Astrocyte (in vitro differentiated cells and primary cell): Measurements from ENCODE around the gene SPNS2. TPM values are rescaled to one million over a fixed set of nuclear protein-coding genes. Genes with fewer than 3 reads are reported as not detected.

ENCODE experiments used
- DNase-seq: peaks from one replicate; pipeline ENCODE4 v3.0.0-alpha.2; 2010; ENCODE audit warnings: low read depth
- FAIRE-seq: peaks from 2 replicates; lab custom pipeline; 2011; peaks lifted over from hg19 to GRCh38; lab: Jason Lieb, UNC
- H2AFZ ChIP-seq: 2 replicates; pipeline ENCODE4 v1.6.0; 2012; ENCODE audit warnings: low read depth, low read length, inconsistent platforms
- H3K27ac ChIP-seq: 2 replicates; pipeline ENCODE4 v1.5.1; 2011; ENCODE audit warnings: low read depth, low read length, inconsistent platforms
- H3K27me3 ChIP-seq: 2 replicates; pipeline ENCODE4 v1.6.0; 2011; ENCODE audit warnings: low read length, inconsistent platforms; ENCODE audit not compliant: insufficient read depth
- H3K36me3 ChIP-seq: 2 replicates; pipeline ENCODE4 v1.5.1; 2011; ENCODE audit warnings: low read length, inconsistent platforms; ENCODE audit not compliant: insufficient read depth
- H3K4me1 ChIP-seq: 2 replicates; pipeline ENCODE4 v1.5.1; 2011; ENCODE audit warnings: low read length, inconsistent platforms; ENCODE audit not compliant: insufficient read depth
- H3K4me2 ChIP-seq: 2 replicates; pipeline ENCODE4 v1.6.0; 2012; ENCODE audit warnings: low read length, inconsistent platforms
- H3K4me3 ChIP-seq: 2 replicates; pipeline ENCODE4 v1.5.1; 2011; ENCODE audit warnings: low read depth, mild to moderate bottlenecking, low read length, inconsistent platforms; ENCODE audit not compliant: insufficient read depth
- H3K79me2 ChIP-seq: 2 replicates; pipeline ENCODE4 v1.6.0; 2012; ENCODE audit warnings: mild to moderate bottlenecking, low read length, inconsistent platforms; ENCODE audit not compliant: insufficient read depth
- H3K9ac ChIP-seq: 2 replicates; pipeline ENCODE4 v1.6.0; 2012; ENCODE audit warnings: mild to moderate bottlenecking, low read length, inconsistent platforms
- H3K9me3 ChIP-seq: 2 replicates; pipeline ENCODE4 v1.5.1; 2012; ENCODE audit warnings: low read depth, mild to moderate bottlenecking, low read length, inconsistent platforms; ENCODE audit not compliant: insufficient read depth
- H4K20me1 ChIP-seq: 2 replicates; pipeline ENCODE4 v1.6.0; 2012; ENCODE audit warnings: low read length, inconsistent platforms; ENCODE audit not compliant: insufficient read depth
- H3K27ac Mint-ChIP-seq: one replicate; pipeline ENCODE4 v1.8.0; 2021; ENCODE audit warnings: mild to moderate bottlenecking, mixed read lengths; ENCODE audit not compliant: unreplicated experiment
- H3K27me3 Mint-ChIP-seq: one replicate; pipeline ENCODE4 v1.8.0; 2021; ENCODE audit warnings: low read depth, mixed read lengths; ENCODE audit not compliant: unreplicated experiment
- H3K36me3 Mint-ChIP-seq: one replicate; pipeline ENCODE4 v1.8.0; 2021; ENCODE audit warnings: low read depth, mixed read lengths; ENCODE audit not compliant: unreplicated experiment
- H3K4me1 Mint-ChIP-seq: one replicate; pipeline ENCODE4 v1.8.0; 2021; ENCODE audit warnings: low read depth, mixed read lengths; ENCODE audit not compliant: unreplicated experiment
- H3K4me3 Mint-ChIP-seq: one replicate; pipeline ENCODE4 v1.8.0; 2021; ENCODE audit warnings: mild to moderate bottlenecking, moderate library complexity, mixed read lengths; ENCODE audit not compliant: unreplicated experiment
- H3K9me3 Mint-ChIP-seq: one replicate; pipeline ENCODE4 v1.8.0; 2021; ENCODE audit warnings: mild to moderate bottlenecking, mixed read lengths; ENCODE audit not compliant: unreplicated experiment
- EZH2 ChIP-seq: IDR thresholded peaks from 2 replicates; pipeline ENCODE4 v1.6.1; 2012; ENCODE audit warnings: mild to moderate bottlenecking, low read length, inconsistent platforms; ENCODE audit not compliant: insufficient read depth
- total RNA-seq: library from RNA; stranded (reverse); gene quantifications from 2 replicates; pipeline ENCODE4 v1.2.1, GENCODE V29; 2021
- TF ChIP-seq, protein P1 (sequence below): IDR thresholded peaks from 2 replicates; pipeline ENCODE4 v1.5.1; 2011; ENCODE audit warnings: low read depth, mild to moderate bottlenecking, inconsistent platforms, low read length, moderate library complexity; ENCODE audit not compliant: insufficient read depth

SPNS2 gene
- total RNA-seq, 1 donor from 2014 or later, result 4.3 TPM

DNA sequence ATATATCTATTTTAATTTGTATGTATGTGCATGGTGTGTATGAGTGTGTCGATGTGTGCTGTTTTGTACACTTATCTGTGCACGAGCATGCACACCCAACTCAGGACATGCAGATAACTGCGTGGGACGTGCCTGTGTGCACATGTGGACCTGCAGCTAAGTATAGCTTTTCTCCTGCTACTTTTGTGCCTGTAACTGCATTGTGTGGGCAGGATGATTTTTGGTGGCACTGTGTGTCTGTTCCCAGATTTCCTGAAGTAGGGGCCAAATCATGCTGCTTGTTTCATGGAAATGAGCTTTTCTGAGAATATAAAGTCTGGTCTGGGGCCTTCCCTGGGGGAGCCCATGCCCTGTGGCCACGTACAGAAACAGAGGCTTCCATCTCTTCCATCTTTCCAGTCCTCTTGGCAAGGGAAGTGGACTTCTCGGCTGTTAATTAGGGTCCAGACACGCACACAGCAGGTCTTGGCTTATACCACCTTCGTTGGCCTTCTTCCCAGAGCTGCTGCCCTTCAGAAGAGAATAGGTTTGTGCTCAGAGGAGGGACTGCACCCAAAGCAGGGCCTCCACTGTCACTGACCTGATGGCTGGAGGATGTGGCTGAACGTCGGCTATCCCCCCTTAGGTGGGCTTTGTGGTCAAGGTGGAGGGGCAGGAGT is 34.7 kb upstream of the SPNS2 start:
- Mint-ChIP-seq H3K27me3 (peaks cover 26% of the 10 kb centered on the region), H3K9me3 (peaks cover 9% of the 10 kb centered on the region), H3K36me3 (no peaks in the 10 kb centered on the region), H3K27ac (no peak overlapping the region), H3K4me1 (no peaks in the 10 kb centered on the region), H3K4me3 (no peak overlapping the region)
- H3K27ac ChIP-seq, result no peak overlapping the region
- H2AFZ ChIP-seq, result no peak overlapping the region
- no peaks in the 10 kb centered on the region for H3K4me1 ChIP-seq
- H3K9ac ChIP-seq, result no peak overlapping the region
- peaks cover 4% of the 10 kb centered on the region for H3K9me3 ChIP-seq
- TF ChIP-seq, protein P1, sequence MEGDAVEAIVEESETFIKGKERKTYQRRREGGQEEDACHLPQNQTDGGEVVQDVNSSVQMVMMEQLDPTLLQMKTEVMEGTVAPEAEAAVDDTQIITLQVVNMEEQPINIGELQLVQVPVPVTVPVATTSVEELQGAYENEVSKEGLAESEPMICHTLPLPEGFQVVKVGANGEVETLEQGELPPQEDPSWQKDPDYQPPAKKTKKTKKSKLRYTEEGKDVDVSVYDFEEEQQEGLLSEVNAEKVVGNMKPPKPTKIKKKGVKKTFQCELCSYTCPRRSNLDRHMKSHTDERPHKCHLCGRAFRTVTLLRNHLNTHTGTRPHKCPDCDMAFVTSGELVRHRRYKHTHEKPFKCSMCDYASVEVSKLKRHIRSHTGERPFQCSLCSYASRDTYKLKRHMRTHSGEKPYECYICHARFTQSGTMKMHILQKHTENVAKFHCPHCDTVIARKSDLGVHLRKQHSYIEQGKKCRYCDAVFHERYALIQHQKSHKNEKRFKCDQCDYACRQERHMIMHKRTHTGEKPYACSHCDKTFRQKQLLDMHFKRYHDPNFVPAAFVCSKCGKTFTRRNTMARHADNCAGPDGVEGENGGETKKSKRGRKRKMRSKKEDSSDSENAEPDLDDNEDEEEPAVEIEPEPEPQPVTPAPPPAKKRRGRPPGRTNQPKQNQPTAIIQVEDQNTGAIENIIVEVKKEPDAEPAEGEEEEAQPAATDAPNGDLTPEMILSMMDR, result no peak
- no peak for TF ChIP-seq EZH2
- H4K20me1 ChIP-seq, result no peaks in the 10 kb centered on the region
- no peak for FAIRE-seq
- no peak overlapping the region for H3K4me3 ChIP-seq
- H3K79me2 ChIP-seq, result no peaks in the 10 kb centered on the region
- DNase-seq, result no peak
- H3K36me3 ChIP-seq, result no peaks in the 10 kb centered on the region
- H3K4me2 ChIP-seq, result no peak overlapping the region
- H3K27me3 ChIP-seq, result no peaks in the 10 kb centered on the region

DNA sequence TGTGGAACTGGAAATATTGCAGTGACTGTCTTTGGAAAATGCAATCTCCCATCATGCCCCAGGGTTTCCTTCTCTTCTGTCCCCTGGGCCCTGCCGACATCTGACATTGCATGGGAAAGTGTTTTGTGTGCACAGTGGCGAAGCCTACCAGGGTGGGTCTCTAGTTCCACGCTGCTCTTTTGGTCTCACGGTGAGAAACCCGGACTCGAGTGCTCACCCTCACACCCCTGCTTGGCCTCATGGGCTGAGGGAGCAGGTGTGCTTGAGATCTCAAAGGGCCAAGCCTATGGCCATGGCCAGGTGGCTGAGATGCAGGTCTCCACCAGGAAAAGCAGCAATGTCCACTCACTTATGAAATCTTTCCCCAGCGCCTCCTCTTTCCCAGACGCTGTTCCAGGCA is 32.9 kb upstream of the SPNS2 start:
- H3K36me3 ChIP-seq, result no peaks in the 10 kb centered on the region
- no peaks in the 10 kb centered on the region for H3K4me1 ChIP-seq
- TF ChIP-seq, protein P1, result no peak
- TF ChIP-seq EZH2, result no peak
- H3K36me3 Mint-ChIP-seq, result no peaks in the 10 kb centered on the region
- FAIRE-seq (no peak), DNase-seq (no peak)
- no peak overlapping the region for H3K4me2 ChIP-seq
- no peak overlapping the region for H3K27ac ChIP-seq
- H3K27me3 Mint-ChIP-seq, result peaks cover 29% of the 10 kb centered on the region
- no peaks in the 10 kb centered on the region for H3K79me2 ChIP-seq
- H3K9me3 ChIP-seq, result no peaks in the 10 kb centered on the region
- H3K9ac ChIP-seq, result no peak overlapping the region
- no peak overlapping the region for H3K27ac Mint-ChIP-seq
- no peak overlapping the region for H2AFZ ChIP-seq
- H3K27me3 ChIP-seq, result no peaks in the 10 kb centered on the region
- no peak overlapping the region for H3K4me3 Mint-ChIP-seq
- no peaks in the 10 kb centered on the region for H4K20me1 ChIP-seq
- H3K4me1 Mint-ChIP-seq, result no peaks in the 10 kb centered on the region
- H3K9me3 Mint-ChIP-seq, result peaks cover 5% of the 10 kb centered on the region
- H3K4me3 ChIP-seq, result no peak overlapping the region

DNA sequence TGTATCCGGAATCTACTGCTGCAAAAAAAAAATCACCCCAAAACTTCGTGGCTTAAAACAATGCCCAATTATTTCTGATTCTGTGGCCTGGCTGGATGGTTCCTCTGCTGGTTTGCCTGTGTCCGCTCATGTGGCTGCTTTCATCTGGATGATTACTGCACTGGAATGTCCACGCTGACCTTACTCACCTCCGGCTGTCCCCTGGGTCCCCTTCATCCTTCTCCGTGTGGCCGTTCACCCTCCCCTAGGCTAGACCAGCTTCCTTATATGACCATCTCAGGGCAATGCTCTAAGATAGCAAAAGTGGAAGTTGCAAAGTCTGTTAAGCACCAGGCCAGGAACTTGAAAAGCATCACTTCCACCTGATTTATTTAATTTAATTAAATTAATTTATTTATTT is 31.4 kb upstream of the SPNS2 start:
- H3K36me3 ChIP-seq, result no peaks in the 10 kb centered on the region
- H3K4me3 ChIP-seq, result no peak overlapping the region
- DNase-seq, result no peak
- H3K9me3 ChIP-seq, result no peaks in the 10 kb centered on the region
- H4K20me1 ChIP-seq, result no peaks in the 10 kb centered on the region
- Mint-ChIP-seq H3K27me3 (peaks cover 30% of the 10 kb centered on the region), H3K9me3 (peaks cover 2% of the 10 kb centered on the region), H3K27ac (no peak overlapping the region), H3K36me3 (no peaks in the 10 kb centered on the region), H3K4me1 (no peaks in the 10 kb centered on the region), H3K4me3 (no peak overlapping the region)
- H3K79me2 ChIP-seq, result no peaks in the 10 kb centered on the region
- no peak for TF ChIP-seq EZH2
- TF ChIP-seq, protein P1, result no peak
- no peak overlapping the region for H2AFZ ChIP-seq
- no peak for FAIRE-seq
- H3K9ac ChIP-seq, result no peak overlapping the region
- H3K27me3 ChIP-seq, result peaks cover under 1% of the 10 kb centered on the region
- no peaks in the 10 kb centered on the region for H3K4me1 ChIP-seq
- H3K27ac ChIP-seq, result no peak overlapping the region
- H3K4me2 ChIP-seq, result no peak overlapping the region
